Ishikawa (cell line): ENCODE data around the gene KIF17.

Source experiments
- CEBPB ChIP-seq: IDR thresholded peaks from 2 replicates; pipeline ENCODE4 v1.6.1; 2012
- CREB1 ChIP-seq: IDR thresholded peaks from 2 replicates; pipeline ENCODE4 v1.6.1; 2012; ENCODE audit warnings: low read depth
- EGR1 ChIP-seq: IDR thresholded peaks from 2 replicates; pipeline ENCODE4 v1.6.1; 2012
- EP300 ChIP-seq: IDR thresholded peaks from 2 replicates; pipeline ENCODE4 v1.6.1; 2012; ENCODE audit warnings: borderline replicate concordance
- FOXM1 ChIP-seq: IDR thresholded peaks from 2 replicates; pipeline ENCODE4 v1.6.1; 2012; ENCODE audit warnings: low read depth, borderline replicate concordance
- MAX ChIP-seq: IDR thresholded peaks from 2 replicates; pipeline ENCODE4 v1.6.1; 2012
- NFIC ChIP-seq: IDR thresholded peaks from 2 replicates; pipeline ENCODE4 v1.6.1; 2012
- RAD21 ChIP-seq: IDR thresholded peaks from 2 replicates; pipeline ENCODE4 v1.6.1; 2012; ENCODE audit warnings: low read depth
- TAF1 ChIP-seq: IDR thresholded peaks from 2 replicates; pipeline ENCODE4 v1.6.1; 2012; ENCODE audit warnings: low read depth, mild to moderate bottlenecking
- TCF12 ChIP-seq: IDR thresholded peaks from 2 replicates; pipeline ENCODE4 v1.6.1; 2012; ENCODE audit warnings: low read depth
- TEAD4 ChIP-seq: IDR thresholded peaks from 2 replicates; pipeline ENCODE4 v1.6.1; 2012
- USF1 ChIP-seq: IDR thresholded peaks from 2 replicates; pipeline ENCODE4 v1.6.1; 2012
- YY1 ChIP-seq: IDR thresholded peaks from 2 replicates; pipeline ENCODE4 v1.6.1; 2012; ENCODE audit warnings: low read depth
- ZBTB7A ChIP-seq: IDR thresholded peaks from 2 replicates; pipeline ENCODE4 v1.6.1; 2012; ENCODE audit warnings: low read depth
- TF ChIP-seq, protein P1 (sequence below): IDR thresholded peaks from 2 replicates; pipeline ENCODE4 v1.6.1; 2012; ENCODE audit warnings: low read depth, mild to moderate bottlenecking

Gene KIF17

DNA sequence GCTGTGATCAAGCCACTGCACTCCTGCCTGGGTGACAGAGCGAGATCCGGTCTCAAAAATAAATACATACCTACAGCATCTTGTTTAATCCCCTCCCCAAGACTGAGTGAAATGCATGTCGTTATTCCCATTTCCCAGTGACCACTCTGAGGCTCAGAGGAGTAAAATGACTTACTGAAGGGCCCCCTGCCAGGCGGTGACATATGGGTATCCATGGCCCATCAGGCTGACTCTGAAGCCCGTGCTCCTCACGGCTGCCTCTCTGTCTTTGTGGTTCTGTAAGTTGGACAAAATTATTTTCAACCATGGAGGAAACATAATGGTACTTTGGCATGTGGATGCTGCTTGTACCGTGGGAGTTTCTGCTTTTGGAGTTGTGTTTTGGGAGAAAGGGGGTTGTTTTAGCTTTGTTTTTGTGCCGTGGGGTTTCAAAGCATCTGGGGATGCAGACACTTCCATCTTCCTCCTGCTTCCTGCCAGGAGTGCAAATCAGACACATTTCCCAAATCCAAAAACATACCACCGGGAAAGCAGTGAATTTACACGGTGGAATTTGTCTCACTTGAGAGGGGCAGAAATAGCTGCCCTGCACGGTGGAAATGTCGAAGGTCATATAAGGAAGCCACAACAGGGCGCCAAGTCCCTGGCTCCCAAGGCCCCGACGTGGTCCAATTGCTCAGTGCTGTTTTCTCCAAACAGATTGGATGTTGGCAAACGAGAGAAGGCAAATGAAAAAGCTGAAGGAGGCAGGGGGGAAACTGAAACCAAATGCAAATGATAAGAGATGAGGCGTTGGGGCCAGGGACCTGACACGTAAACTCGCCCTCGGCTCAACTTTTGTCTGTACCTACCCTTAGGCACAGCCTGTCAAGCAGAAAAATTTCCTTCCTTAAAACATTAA lies 101.6 kb downstream of the KIF17 start:
- TF ChIP-seq EP300 (no peak), EGR1 (no peak), TCF12 (no peak)

DNA sequence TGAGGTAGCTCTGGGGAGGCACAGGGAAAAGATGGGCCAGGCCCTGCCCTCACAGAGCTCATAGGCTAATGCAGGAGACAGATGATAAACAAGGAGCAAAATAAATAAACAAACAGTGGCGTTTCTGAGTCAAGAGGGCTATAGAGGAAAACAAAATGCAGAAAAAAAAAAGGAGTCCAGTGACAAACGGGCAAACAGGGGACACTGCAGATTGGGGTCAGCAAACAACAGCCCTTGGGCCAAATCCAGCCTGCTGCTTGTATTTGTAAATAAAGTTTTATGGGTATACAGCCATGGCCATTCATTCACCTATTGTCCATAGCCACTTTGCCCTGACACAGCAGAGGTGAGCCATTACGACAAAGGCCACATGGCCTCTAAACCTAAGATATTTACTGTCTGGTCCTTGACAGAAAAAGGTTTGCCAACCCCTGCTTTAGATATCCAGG lies 103.7 kb downstream of the KIF17 start:
- no peak for TF ChIP-seq MAX
- TF ChIP-seq TEAD4, result no peak
- no peak for TF ChIP-seq CREB1
- no peak for TF ChIP-seq EGR1
- no peak for TF ChIP-seq TCF12
- TF ChIP-seq YY1, result no peak; the same call in 1 of the 2 replicates
- TF ChIP-seq USF1, result no peak
- TF ChIP-seq RAD21, result 0 out of 2 replicates have a peak, but pooled peaks have one; percentile 1
- no peak for TF ChIP-seq EP300
- no peak for TF ChIP-seq TAF1
- TF ChIP-seq NFIC, result no peak
- TF ChIP-seq FOXM1, result no peak
- TF ChIP-seq, protein P1, sequence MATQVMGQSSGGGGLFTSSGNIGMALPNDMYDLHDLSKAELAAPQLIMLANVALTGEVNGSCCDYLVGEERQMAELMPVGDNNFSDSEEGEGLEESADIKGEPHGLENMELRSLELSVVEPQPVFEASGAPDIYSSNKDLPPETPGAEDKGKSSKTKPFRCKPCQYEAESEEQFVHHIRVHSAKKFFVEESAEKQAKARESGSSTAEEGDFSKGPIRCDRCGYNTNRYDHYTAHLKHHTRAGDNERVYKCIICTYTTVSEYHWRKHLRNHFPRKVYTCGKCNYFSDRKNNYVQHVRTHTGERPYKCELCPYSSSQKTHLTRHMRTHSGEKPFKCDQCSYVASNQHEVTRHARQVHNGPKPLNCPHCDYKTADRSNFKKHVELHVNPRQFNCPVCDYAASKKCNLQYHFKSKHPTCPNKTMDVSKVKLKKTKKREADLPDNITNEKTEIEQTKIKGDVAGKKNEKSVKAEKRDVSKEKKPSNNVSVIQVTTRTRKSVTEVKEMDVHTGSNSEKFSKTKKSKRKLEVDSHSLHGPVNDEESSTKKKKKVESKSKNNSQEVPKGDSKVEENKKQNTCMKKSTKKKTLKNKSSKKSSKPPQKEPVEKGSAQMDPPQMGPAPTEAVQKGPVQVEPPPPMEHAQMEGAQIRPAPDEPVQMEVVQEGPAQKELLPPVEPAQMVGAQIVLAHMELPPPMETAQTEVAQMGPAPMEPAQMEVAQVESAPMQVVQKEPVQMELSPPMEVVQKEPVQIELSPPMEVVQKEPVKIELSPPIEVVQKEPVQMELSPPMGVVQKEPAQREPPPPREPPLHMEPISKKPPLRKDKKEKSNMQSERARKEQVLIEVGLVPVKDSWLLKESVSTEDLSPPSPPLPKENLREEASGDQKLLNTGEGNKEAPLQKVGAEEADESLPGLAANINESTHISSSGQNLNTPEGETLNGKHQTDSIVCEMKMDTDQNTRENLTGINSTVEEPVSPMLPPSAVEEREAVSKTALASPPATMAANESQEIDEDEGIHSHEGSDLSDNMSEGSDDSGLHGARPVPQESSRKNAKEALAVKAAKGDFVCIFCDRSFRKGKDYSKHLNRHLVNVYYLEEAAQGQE, result no peak
- 0 out of 2 replicates have a peak, but pooled peaks have one; percentile 42 for TF ChIP-seq ZBTB7A
- TF ChIP-seq CEBPB, result no peak
